ENCODE results near the gene KRT3.

KRT3 gene

GRCh38 chr12:52814710-52815155 is 18.8 kb upstream of the KRT3 start:
- DNase-seq (ENCODE audit: low read depth in 4 of 4, low spot score in 1 of 4) = no peak

- DNase-seq (ENCODE audit: low read depth in 4 of 4, low spot score in 1 of 4) = no peak
These were observed 18.2 kb upstream of the KRT3 start, which contains the start of gene KRT4 for GRCh38 chr12:52813885-52814709. Gene KRT4 (minus strand): TSS chr12:52814116. CDS start chr12:52814058, 58 bp downstream.

- DNase-seq (ENCODE audit: low read depth in 4 of 4, low spot score in 1 of 4) = no peak
These were observed 17.4 kb upstream of the KRT3 start for GRCh38 chr12:52813203-52813819.

DNA sequence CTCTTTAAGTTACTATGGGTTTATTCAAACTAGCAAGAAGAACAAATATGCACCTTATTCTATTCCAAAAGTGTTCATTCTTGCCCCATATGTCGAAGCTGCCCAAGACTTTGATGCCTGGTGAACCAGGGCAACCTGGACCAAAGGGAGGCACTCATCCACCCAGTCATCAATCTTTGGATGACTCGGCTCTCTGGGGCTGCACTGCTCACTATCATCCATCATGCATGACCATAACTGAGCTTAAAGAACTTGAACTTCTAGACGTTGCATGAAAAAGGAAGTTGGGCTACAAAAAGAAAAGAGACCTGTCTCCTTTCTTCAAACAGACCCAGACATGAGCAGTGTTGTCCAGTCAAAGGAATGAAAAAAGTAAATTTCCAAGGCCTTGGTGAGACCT is 16.8 kb upstream of the KRT3 start:
- DNase-seq (ENCODE audit: low read depth in 4 of 4, low spot score in 1 of 4) = no peak

DNA sequence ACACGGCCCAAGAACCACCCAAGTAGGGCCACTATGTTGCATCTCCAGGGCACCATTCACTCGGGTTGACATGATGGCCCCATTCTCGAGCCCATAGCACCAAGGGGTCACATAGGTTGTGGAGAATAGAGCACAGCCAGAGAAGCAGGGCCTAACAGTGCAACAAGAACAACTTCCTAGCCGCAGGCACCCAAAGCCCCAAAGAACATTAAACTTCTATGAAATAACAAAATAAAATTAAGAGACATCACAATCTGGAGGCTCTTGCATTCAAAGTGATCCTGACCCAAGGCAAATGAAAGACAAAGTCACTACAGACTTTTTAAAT is 16.1 kb upstream of the KRT3 start:
- no peak for DNase-seq (ENCODE audit: low read depth in 4 of 4, low spot score in 1 of 4)

- no peak for DNase-seq (ENCODE audit: low read depth in 4 of 4, low spot score in 1 of 4)
These were observed 15.5 kb upstream of the KRT3 start for GRCh38 chr12:52811191-52812072.

DNA sequence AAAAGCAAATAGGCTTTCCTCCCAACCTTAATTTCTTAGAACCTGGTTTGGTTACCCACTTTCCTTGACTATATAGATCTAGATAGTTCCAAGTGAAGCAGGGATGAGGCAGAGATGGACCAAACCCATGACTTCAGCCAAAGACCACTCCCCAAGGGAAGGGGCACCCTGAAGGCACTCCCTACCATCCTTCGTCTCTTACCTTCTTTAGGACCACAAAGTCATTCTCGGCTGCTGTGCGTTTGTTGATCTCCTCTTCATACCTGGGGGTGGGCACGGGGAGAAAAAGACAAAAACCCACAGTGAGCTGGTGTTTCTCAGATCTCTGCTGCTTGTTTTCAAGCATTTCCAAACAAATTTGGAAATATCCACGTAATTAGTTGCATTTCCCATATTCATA is 14.6 kb upstream of the KRT3 start:
- no peak for DNase-seq (ENCODE audit: low read depth in 4 of 4, low spot score in 1 of 4)

DNA sequence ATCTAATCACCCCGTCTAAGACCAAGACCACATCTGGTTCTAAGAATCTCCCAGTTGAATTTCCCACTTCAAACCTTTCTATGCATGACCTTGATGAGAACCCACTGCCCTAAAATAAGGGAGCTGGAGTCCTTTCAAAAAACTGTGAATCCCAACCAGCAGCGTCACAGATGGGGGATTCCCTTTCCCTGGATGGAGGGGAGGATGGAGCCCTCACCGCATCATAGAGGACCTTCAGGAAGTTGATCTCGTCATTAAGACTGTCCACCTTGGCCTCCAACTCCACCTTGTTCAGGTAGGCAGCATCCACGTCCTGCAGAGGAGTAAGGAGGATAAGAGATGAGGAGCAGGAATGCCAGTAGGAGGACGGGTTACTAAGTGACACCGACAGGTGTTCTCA is 13.2 kb upstream of the KRT3 start:
- DNase-seq (ENCODE audit: low read depth in 4 of 4, low spot score in 1 of 4) = no peak

GRCh38 chr12:52808573-52809160 is 12.8 kb upstream of the KRT3 start:
- DNase-seq (ENCODE audit: low read depth in 4 of 4, low spot score in 1 of 4) = no peak

DNA sequence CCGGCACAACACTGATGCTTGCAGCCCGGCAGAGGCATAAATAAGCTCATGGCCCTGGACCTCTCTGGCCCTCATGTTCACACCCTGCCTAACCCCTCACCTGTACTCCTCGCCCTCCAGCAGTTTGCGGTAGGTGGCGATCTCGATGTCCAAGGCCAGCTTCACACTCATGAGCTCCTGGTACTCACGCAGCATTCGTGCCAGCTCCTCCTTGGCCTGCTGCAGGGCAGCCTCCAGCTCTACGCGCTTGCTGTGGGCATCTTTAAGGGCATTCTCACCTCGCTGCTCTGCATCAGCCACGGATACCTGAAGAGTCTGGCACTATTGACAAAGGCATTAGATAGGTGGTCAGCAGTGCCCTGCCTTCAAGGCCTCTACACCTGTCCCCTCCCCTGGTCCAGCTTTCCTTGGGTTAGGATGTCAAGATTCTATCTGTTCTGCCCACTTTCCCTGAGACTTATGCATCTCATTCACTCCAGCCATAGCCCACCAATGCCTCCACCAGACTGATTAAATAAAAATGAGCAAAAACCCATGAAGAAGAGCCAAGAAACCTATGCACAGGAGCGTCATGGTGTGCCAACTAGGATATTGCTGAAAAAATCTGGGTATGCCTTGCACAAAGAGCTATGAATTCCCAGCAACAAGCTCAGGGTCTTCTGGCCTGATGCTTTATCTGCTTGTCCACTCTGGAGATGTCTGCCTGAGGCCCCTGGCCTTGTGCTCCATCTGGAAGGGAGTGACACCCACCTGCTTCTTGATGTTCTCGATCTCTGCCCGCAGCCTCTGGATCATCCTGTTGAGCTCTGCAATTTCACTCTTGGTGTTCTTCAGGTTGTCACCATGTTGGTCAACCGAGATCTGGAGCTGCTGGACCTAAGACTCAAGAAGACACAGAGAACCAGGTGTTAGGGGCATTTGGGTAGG is 11.9 kb upstream of the KRT3 start:
- no peak for DNase-seq (ENCODE audit: low read depth in 4 of 4, low spot score in 1 of 4)

DNA sequence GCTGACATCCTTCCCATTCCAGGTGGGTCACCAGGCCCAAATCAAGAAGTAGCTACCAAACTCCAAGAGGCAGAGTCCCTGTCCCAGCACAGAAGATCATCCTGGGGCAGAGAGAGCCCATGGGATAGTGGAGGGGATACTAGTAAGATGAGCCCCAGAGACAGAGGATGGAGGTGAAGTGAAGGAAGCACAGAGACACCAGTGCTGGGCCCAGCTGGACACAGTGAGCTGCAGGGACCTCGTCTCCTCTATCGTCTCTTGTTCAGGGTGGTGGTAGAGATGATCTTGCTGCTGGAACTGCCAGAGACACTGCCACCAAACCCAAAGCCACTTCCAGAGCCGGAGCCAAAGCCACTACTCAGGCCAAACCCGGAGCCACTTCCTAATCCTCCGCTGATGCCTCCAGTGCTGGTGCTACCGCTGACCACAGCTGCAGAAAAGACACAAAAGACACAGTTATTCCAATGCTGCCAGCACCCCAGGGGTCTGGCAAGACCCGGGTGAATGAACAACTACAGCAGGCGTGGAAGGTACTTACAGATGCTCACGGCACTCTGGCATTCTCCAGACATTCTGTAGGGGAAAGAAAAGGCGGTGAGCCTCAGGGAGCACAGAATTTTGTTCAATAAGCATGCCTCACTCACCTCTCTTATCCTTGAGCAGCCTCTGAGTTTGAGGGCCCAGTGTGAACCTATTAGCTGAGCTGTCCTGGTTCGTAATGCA is 11.1 kb upstream of the KRT3 start:
- DNase-seq (ENCODE audit: low read depth in 4 of 4, low spot score in 1 of 4) = no peak

DNA sequence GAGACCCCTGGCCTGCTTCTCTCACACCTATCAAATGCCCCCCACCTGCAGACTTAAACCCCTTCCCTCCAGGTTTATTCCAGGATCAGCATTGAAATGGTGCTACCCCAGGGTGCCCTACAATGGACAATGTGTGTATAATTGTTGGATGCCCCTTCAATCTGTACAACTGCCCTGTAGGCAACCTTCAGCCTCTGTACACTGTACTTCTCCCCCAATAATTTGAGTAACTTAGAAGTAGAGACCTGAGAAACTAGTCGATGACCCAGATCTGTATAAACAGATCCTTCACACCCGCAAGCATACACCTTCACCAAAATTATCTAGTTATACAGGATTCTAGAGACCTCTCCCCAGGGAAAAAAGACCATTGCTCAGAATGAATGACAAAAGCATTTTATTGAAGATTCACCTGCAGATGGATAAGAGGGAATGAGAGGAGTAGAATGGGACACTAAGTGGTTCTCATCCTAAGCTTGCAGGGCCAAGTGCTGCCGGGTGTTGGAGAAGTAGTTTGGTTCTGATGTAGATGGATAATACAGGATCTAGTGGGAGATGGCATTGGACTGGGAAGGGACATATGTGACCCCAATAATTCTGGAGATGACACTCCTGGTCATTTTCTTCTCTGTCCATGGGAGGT is 10.4 kb upstream of the KRT3 start:
- no peak for DNase-seq (ENCODE audit: low read depth in 4 of 4, low spot score in 1 of 4)

- DNase-seq (ENCODE audit: low read depth in 4 of 4, low spot score in 1 of 4) = no peak
These were observed 9.8 kb upstream of the KRT3 start for GRCh38 chr12:52805739-52806138.

- DNase-seq (ENCODE audit: low read depth in 4 of 4, low spot score in 1 of 4) = no peak
These were observed 9.1 kb upstream of the KRT3 start for GRCh38 chr12:52805000-52805399.

DNA sequence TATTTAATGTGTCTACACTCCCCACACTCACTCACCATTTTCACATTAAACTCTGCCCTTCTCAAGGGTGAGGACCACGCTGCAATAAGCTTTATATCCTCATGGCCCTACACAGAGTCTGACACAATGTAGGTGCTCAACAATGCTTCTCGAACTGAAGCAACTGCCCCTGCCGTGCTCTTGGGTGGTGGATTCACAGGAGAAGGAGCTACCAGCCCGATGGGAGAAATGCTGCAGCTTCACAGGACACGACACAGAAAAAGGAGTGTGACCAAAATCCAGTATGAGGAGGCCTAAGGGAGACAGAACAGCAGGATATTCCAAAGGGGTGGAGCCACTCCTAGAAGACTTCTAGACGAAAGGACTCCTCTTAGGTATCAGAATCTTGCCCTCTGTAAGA is 6.5 kb upstream of the KRT3 start:
- DNase-seq (ENCODE audit: low read depth in 4 of 4, low spot score in 1 of 4) = no peak

DNA sequence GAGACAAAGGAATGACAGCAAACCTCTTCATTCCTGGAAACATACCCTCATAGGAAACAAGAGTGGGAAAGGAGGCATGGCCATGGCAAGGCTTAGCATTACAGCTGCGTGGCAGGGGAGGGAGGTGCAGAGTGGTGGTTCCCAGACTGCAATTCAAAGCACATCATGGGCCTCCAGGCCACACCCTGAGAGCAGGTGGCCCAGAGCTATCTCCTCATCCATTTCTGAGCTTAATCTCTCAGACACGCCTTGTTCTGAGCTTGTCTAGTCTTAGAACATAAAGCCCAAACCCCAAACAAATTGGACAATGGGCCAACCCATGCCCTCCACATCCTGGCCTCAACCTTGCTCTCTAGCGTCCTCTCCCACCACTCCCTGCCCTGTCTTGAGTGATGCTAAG is 5.9 kb upstream of the KRT3 start:
- DNase-seq (ENCODE audit: low read depth in 4 of 4, low spot score in 1 of 4) = no peak

- no peak for DNase-seq (ENCODE audit: low read depth in 4 of 4, low spot score in 1 of 4)
These were observed 4.5 kb upstream of the KRT3 start for GRCh38 chr12:52800259-52800917.

DNA sequence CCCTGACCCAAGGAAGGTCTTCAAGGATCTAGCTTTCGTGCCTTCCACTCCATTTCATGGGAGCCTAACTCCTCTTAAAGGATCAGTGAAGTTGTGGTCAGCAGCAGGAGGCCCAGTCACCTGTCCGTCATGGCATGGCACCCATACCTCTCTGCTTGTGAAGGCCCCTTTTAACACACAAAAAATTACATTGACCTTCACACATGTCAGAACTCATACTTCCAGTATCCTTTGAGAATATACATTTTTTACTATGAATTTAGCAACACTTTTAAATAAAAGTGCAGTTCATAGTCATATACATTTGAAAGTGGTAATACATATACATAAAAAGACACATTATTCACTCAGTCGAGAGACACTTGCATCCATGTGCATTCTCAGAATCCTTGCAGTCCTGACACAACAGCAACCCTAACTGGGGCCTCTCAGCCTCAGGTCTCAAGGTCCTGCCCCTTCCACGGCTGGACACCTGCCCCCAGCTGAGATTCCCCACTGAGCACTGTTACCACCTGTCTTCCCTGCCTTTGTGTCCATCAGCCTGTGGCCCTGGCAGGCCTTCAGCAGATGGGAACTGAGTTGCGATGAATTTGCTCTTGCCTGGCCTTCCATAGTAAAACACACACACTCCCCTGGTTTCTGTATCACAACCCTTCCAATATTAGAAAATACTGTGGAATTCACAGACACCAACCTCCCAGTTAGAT is 3.7 kb upstream of the KRT3 start:
- no peak for DNase-seq (ENCODE audit: low read depth in 4 of 4, low spot score in 1 of 4)
